Testis (tissue), 3 donors: ENCODE data around the gene TOE1. TPM values are rescaled to one million over a fixed set of nuclear protein-coding genes. Genes with fewer than 3 reads are reported as not detected.

Experiments used
- DNase-seq: peaks from one replicate; pipeline ENCODE4 v3.0.0-alpha.2; 2019
- H3K27ac ChIP-seq, 2 donors: fragments of 200-600 bp; sonication (generic); one replicate each; pipeline ENCODE4 v1.5.1; 2019
- H3K27me3 ChIP-seq: fragments of 200-600 bp; sonication (generic); one replicate; pipeline ENCODE4 v1.5.1; 2019
- H3K36me3 ChIP-seq: fragments of 200-600 bp; sonication (generic); one replicate; pipeline ENCODE4 v1.5.1; 2017; ENCODE audit warnings: low read depth; ENCODE audit errors: missing control alignments
- H3K4me1 ChIP-seq: fragments of 200-600 bp; sonication (generic); one replicate; pipeline ENCODE4 v1.5.1; 2019
- H3K4me3 ChIP-seq, 2 donors: fragments of 200-600 bp; sonication (generic); one replicate each; pipeline ENCODE4 v1.5.1; 2017 to 2019
- H3K9me3 ChIP-seq: fragments of 200-600 bp; sonication (generic); one replicate; pipeline ENCODE4 v1.5.1; 2017
- CTCF ChIP-seq, 3 experiments: fragments of 450-650 bp in 2 of 3; fragments of 200-600 bp in 1 of 3; sonication (generic) in 1 of 3; IDR thresholded peaks; one replicate each; pipeline ENCODE4 v1.5.1; 2016 to 2019; ENCODE audit warnings: antibody characterized with exemption in 3 of 3, mild to moderate bottlenecking in 2 of 3, moderate library complexity in 1 of 3
- POLR2A ChIP-seq: fragments of 450-650 bp; IDR thresholded peaks from one replicate; pipeline ENCODE4 v1.6.1; 2017; ENCODE audit warnings: antibody characterized with exemption, mild to moderate bottlenecking, moderate library complexity
- WGBS, 2 donors: methylation state at CpG; one replicate each; pipeline ENCODE4 v1.1.5; 2018; 5-methylcytosine and 5-hydroxymethylcytosine counted together
- intact Hi-C: fragments of 100-400 bp; cut with DNase I; formaldehyde crosslinking; loops from one replicate; pipeline ENCODE4 v1.15.1; 2023; ENCODE audit warnings: low total_unique reads
- polyA plus RNA-seq: library from polyadenylated mRNA; stranded (reverse); fragments of 350-450 nt; fragmentation: Illumina TruSeq; extraction: RNeasy Lipid Tissue Mini Kit (QIAGEN cat#74804); gene quantifications from one replicate; pipeline ENCODE4 v1.2.3, GENCODE V29; 2014; ENCODE audit warnings: low read depth, low replicate concordance; ENCODE audit not compliant: insufficient read depth
- total RNA-seq, 2 donors: library from RNA; depleted of rRNA; stranded (reverse); fragments of >200 nt; gene quantifications; one replicate each; pipeline ENCODE4 v1.2.3, GENCODE V29; 2016

TOE1 gene
- total and polyA plus RNA-seq, 3 donors from 2014 or later, result 16.3 to 48.3 (median 25.1) TPM

GRCh38 chr1:45326627-45327623, 13.0 kb upstream of the TOE1 start, which contains the start of gene HPDL:
TSS of gene HPDL (plus strand) at chr1:45326895. CDS start at chr1:45327149, 254 bp downstream.
- Histone ChIP-seq H3K27ac (no peak within 1 kb of the TSS), H3K9me3 (no peaks in the 10 kb centered on the region), H3K4me1 (peaks cover 9% of the 10 kb centered on the region), H3K27me3 (no peaks in the 10 kb centered on the region), H3K36me3 (no peaks in the 10 kb centered on the region), H3K4me3 (peak within 1 kb of the TSS; percentile 20 to 55)
- 0 to 8% methylated on average over 12 to 92 of the region's 96 CpGs for WGBS, 2 donors
- DNase-seq, result peak; percentile 73
- no peak for TF ChIP-seq POLR2A
- intact Hi-C loops, result no loop called here

GRCh38 chr1:45327644-45328515, 12.1 kb upstream of the TOE1 start:
- H3K4me3 ChIP-seq, result peak overlapping the region; percentile 20 to 55
- WGBS, 2 donors, result 51 to 71% methylated on average over 2 to 19 of the region's 19 CpGs
- H3K36me3 ChIP-seq, result no peaks in the 10 kb centered on the region
- intact Hi-C loops, result no loop called here
- no peak for TF ChIP-seq POLR2A
- TF ChIP-seq CTCF (IDR thresholded peaks at IDR 0.05), result no peak
- H3K9me3 ChIP-seq, result no peaks in the 10 kb centered on the region
- H3K27me3 ChIP-seq, result no peaks in the 10 kb centered on the region
- DNase-seq, result no peak
- no peak overlapping the region for H3K27ac ChIP-seq
- H3K4me1 ChIP-seq, result peaks cover 9% of the 10 kb centered on the region

- Histone ChIP-seq H3K27ac (no peak overlapping the region), H3K9me3 (no peaks in the 10 kb centered on the region), H3K36me3 (no peaks in the 10 kb centered on the region), H3K27me3 (no peaks in the 10 kb centered on the region), H3K4me3 (no peak overlapping the region), H3K4me1 (peaks cover 9% of the 10 kb centered on the region)
- TF ChIP-seq CTCF (IDR thresholded peaks at IDR 0.05), result no peak
- TF ChIP-seq POLR2A, result no peak
- intact Hi-C loops, result no loop called here
- WGBS, 2 donors, result 78 to 79% methylated on average over 5 of the region's 5 CpGs
- no peak for DNase-seq
Measured at GRCh38 chr1:45328680-45329079, 11.3 kb upstream of the TOE1 start.

- H3K4me3 ChIP-seq, result no peak overlapping the region
- H3K27ac ChIP-seq, result no peak overlapping the region
- 80 to 82% methylated on average over 2 to 4 of the region's 4 CpGs for WGBS, 2 donors
- H3K9me3 ChIP-seq, result no peaks in the 10 kb centered on the region
- intact Hi-C loops, result no loop called here
- no peaks in the 10 kb centered on the region for H3K27me3 ChIP-seq
- TF ChIP-seq POLR2A, result no peak
- no peak for TF ChIP-seq CTCF (IDR thresholded peaks at IDR 0.05)
- H3K36me3 ChIP-seq, result no peaks in the 10 kb centered on the region
- DNase-seq, result no peak
- peaks cover 9% of the 10 kb centered on the region for H3K4me1 ChIP-seq
Measured at GRCh38 chr1:45329445-45329844, 10.5 kb upstream of the TOE1 start.
